HepG2 (cell line): ENCODE measurements around the gene CREM. TPM values are rescaled to one million over a fixed set of nuclear protein-coding genes. Genes with fewer than 3 reads are reported as not detected.

ENCODE experiments used
- CREM ChIP-seq, 2 experiments: sonication (generic) in 1 of 2; formaldehyde crosslinking in 1 of 2; IDR thresholded peaks; 2 replicates each; pipeline versions ENCODE4 v1.4.0 to v1.6.1; 2016 to 2020; ENCODE audit warnings: antibody characterized with exemption in 1 of 2, mild to moderate bottlenecking in 1 of 2, missing genetic modification reagents in 1 of 2
- GMEB2 ChIP-seq: IDR thresholded peaks from 2 replicates; pipeline ENCODE4 v1.6.1; 2016; ENCODE audit warnings: missing biosample characterization, missing genetic modification reagents, low read depth
- HDAC1 ChIP-seq: sonication (generic); formaldehyde crosslinking; IDR thresholded peaks from 2 replicates; pipeline ENCODE4 v1.5.1; 2020; ENCODE audit warnings: mild to moderate bottlenecking, missing genetic modification reagents
- MAX ChIP-seq: IDR thresholded peaks from 2 replicates; pipeline ENCODE4 v1.6.1; 2012; ENCODE audit warnings: inconsistent platforms
- PRDM15 ChIP-seq: sonication (generic); formaldehyde crosslinking; IDR thresholded peaks from 2 replicates; pipeline ENCODE4 v1.4.0; 2020; ENCODE audit warnings: missing genetic modification reagents
- RBAK ChIP-seq: sonication (generic); formaldehyde crosslinking; IDR thresholded peaks from 2 replicates; pipeline ENCODE4 v1.5.1; 2020; ENCODE audit warnings: mild to moderate bottlenecking, missing genetic modification reagents
- USF2 ChIP-seq, 2 experiments: sonication (generic) in 1 of 2; formaldehyde crosslinking in 1 of 2; IDR thresholded peaks; 2 replicates each; pipeline versions ENCODE4 v1.5.1 to v1.6.1; 2011 to 2020; ENCODE audit warnings: borderline replicate concordance in 1 of 2, low read depth in 1 of 2, low read length in 1 of 2, mild to moderate bottlenecking in 1 of 2, missing genetic modification reagents in 1 of 2, moderate library complexity in 1 of 2
- ZBTB37 ChIP-seq: sonication (generic); formaldehyde crosslinking; IDR thresholded peaks from 2 replicates; pipeline ENCODE4 v1.4.0; 2020; ENCODE audit warnings: mild to moderate bottlenecking, missing genetic modification reagents
- ZBTB8A ChIP-seq: sonication (generic); formaldehyde crosslinking; IDR thresholded peaks from 2 replicates; pipeline ENCODE4 v1.4.0; 2020; ENCODE audit warnings: mild to moderate bottlenecking, low read depth, missing genetic modification reagents, borderline replicate concordance
- ZNF569 ChIP-seq: sonication (generic); formaldehyde crosslinking; IDR thresholded peaks from 2 replicates; pipeline ENCODE4 v1.5.0; 2020; ENCODE audit warnings: mild to moderate bottlenecking, missing genetic modification reagents, moderate library complexity, borderline replicate concordance
- ZNF576 ChIP-seq: sonication (generic); formaldehyde crosslinking; IDR thresholded peaks from 2 replicates; pipeline ENCODE4 v1.4.0; 2020; ENCODE audit warnings: mild to moderate bottlenecking, missing genetic modification reagents
- ZNF619 ChIP-seq: sonication (generic); formaldehyde crosslinking; IDR thresholded peaks from 2 replicates; pipeline ENCODE4 v1.4.0; 2020; ENCODE audit warnings: mild to moderate bottlenecking, missing genetic modification reagents
- ZNF660 ChIP-seq: sonication (generic); formaldehyde crosslinking; IDR thresholded peaks from 2 replicates; pipeline ENCODE4 v1.5.1; 2020; ENCODE audit warnings: mild to moderate bottlenecking, low read depth, missing genetic modification reagents, borderline replicate concordance
- ZNF878 ChIP-seq: sonication (generic); formaldehyde crosslinking; IDR thresholded peaks from 2 replicates; pipeline ENCODE4 v1.8.1; 2023; ENCODE audit warnings: mild to moderate bottlenecking, missing genetic modification reagents, moderate library complexity
- polyA plus RNA-seq, 8 experiments: library from polyadenylated mRNA; depleted of rRNA in 3 of 8; stranded (reverse) in 7 of 8; unstranded in 1 of 8; fragments of >200 nt; fragmentation: Illumina TruSeq in 4 of 8; extraction: Trizol in 4 of 8; gene quantifications; 2 replicates each; pipeline versions ENCODE4 v1.2.1 to v1.2.3, GENCODE V29; 2011 to 2016; ENCODE audit warnings: low read depth in 4 of 8, missing spikeins in 1 of 8, mixed read lengths in 1 of 8; ENCODE audit not compliant: insufficient read depth in 1 of 8
- total RNA-seq, 5 experiments: library from RNA; depleted of rRNA; stranded (reverse); fragments of >200 nt; fragmentation: Illumina TruSeq; extraction: Trizol; gene quantifications; 2 replicates each; pipeline ENCODE4 v1.2.3, GENCODE V29; 2016; ENCODE audit warnings: low read depth in 1 of 5

CREM gene
- total and polyA plus RNA-seq, 2 of the 13 experiments (the other 11 are each of a cell fraction or from before 2014, with no cell fraction given): 21.3 to 25.4 TPM

- no peak for TF ChIP-seq USF2 (IDR thresholded peaks at IDR 0.05; ENCODE audit: low read depth, low read length)
- TF ChIP-seq USF2 (CRISPR knock-in tag; IDR thresholded peaks at IDR 0.05; ENCODE audit: borderline replicate concordance): no peak
- no peak for TF ChIP-seq ZNF569 (CRISPR knock-in tag)
- no peak for TF ChIP-seq RBAK (CRISPR knock-in tag)
- TF ChIP-seq CREM (IDR thresholded peaks at IDR 0.05): no peak; the same call in 1 of the 2 replicates
- 0 out of 2 replicates have a peak, but pooled peaks have one; percentile 44 for TF ChIP-seq CREM (CRISPR knock-in tag; IDR thresholded peaks at IDR 0.05)
- no peak for TF ChIP-seq ZNF878 (CRISPR knock-in tag)
- TF ChIP-seq HDAC1 (CRISPR knock-in tag): peak; percentile 38
- TF ChIP-seq MAX: peak; percentile 82
- TF ChIP-seq GMEB2 (CRISPR knock-in tag): peak; percentile 41; the same call in 1 of the 2 replicates
- no peak for TF ChIP-seq ZNF576 (CRISPR knock-in tag)
- TF ChIP-seq ZNF660 (CRISPR knock-in tag): 0 out of 2 replicates have a peak, but pooled peaks have one; percentile 25
- peak; percentile 71; the same call in 1 of the 2 replicates for TF ChIP-seq ZBTB8A (CRISPR knock-in tag)
- TF ChIP-seq ZBTB37 (CRISPR knock-in tag): 0 out of 2 replicates have a peak, but pooled peaks have one; percentile 36
- TF ChIP-seq ZNF619: no peak
- TF ChIP-seq PRDM15: no peak
Observed at GRCh38 chr10:35126530-35127288, at the start of gene CREM (continued).
